ENCODE measurements around the gene NHLH1.

- TF ChIP-seq CTCF (IDR thresholded peaks at IDR 0.05): no peak
- no peak for TF ChIP-seq POLR2A (IDR thresholded peaks at IDR 0.05)
- TF ChIP-seq EP300 (IDR thresholded peaks at IDR 0.05): no peak
Observed at GRCh38 chr1:160358073-160358472, 8.8 kb upstream of the NHLH1 start.

All from gastroesophageal sphincter (tissue), 3 donors.